NCI-H69 (cell line): Measurements from ENCODE around the gene CPEB1.
"Not testable (repeated sequence)": the region's sequence is repeated elsewhere in the genome, so short reads cannot be mapped to it uniquely, and the experiment has no call there.

Experiments
- DNase-seq: peaks from one replicate; lab custom pipeline; 2025; lab: John Stamatoyannopoulos, UW

Gene CPEB1

GRCh38 chr15:82513587-82513986 is 133.6 kb downstream of the CPEB1 start:
- DNase-seq = not testable (repeated sequence)

- DNase-seq = not testable (repeated sequence)
Observed at GRCh38 chr15:82507693-82508092, 139.5 kb downstream of the CPEB1 start.

GRCh38 chr15:82507087-82507486 is 140.1 kb downstream of the CPEB1 start:
- not testable (repeated sequence) for DNase-seq

GRCh38 chr15:82505842-82506241 is 141.3 kb downstream of the CPEB1 start:
- DNase-seq = not testable (repeated sequence)

- DNase-seq = not testable (repeated sequence)
Observed at GRCh38 chr15:82504074-82504473, 143.1 kb downstream of the CPEB1 start.

GRCh38 chr15:82502700-82503339 is 144.3 kb downstream of the CPEB1 start:
- DNase-seq = not testable (repeated sequence)

GRCh38 chr15:82500772-82501171 is 146.4 kb downstream of the CPEB1 start:
- DNase-seq = not testable (repeated sequence)

- DNase-seq = not testable (repeated sequence)
Observed at GRCh38 chr15:82497978-82498377, 149.2 kb downstream of the CPEB1 start.
